ENCODE results near the gene IRAK4. TPM values are rescaled to one million over a fixed set of nuclear protein-coding genes. Genes with fewer than 3 reads are reported as not detected.

Gene IRAK4
- total and polyA plus RNA-seq, 2 donors (not counting 3 experiments of a cell fraction or from before 2014, with no cell fraction given): 10.8 to 13.1 TPM

GRCh38 chr12:43723134-43723533 is 35.6 kb upstream of the IRAK4 start:
- Histone ChIP-seq H3K36me3 (ENCODE audit: control insufficient read depth in 2 of 2, extremely low read depth in 1 of 2, insufficient read depth in 2 of 2, low read length in 2 of 2) (no peaks in the 10 kb centered on the region), H3K9me3 (replicated peaks; ENCODE audit: control insufficient read depth, insufficient read depth, low read length) (no peaks in the 10 kb centered on the region), H4K20me1 (replicated peaks; ENCODE audit: control insufficient read depth, extremely low read depth, insufficient read depth, low read length) (peaks cover 3% of the 10 kb centered on the region), H3K27ac (ENCODE audit: insufficient read depth, low read depth, low read length) (no peak overlapping the region), H2AFZ (ENCODE audit: low read depth, low read length) (no peak overlapping the region), H3K4me3 (replicated peaks in 1 of 3; ENCODE audit: insufficient read depth in 1 of 3, low read depth in 1 of 3, low read length in 3 of 3) (no peak overlapping the region), H3K27me3 (ENCODE audit: control insufficient read depth in 2 of 2, insufficient read depth in 2 of 2, low read length in 2 of 2) (no peaks in the 10 kb centered on the region), H3K4me1 (ENCODE audit: control insufficient read depth, extremely low read depth, insufficient read depth, low read length) (no peaks in the 10 kb centered on the region), H3K79me2 (ENCODE audit: control insufficient read depth, insufficient read depth, low read length) (no peaks in the 10 kb centered on the region), H3K4me2 (ENCODE audit: insufficient read depth, low read length) (no peak overlapping the region), H3K9ac (replicated peaks; ENCODE audit: extremely low read depth, insufficient read depth, low read length) (no peak overlapping the region), H3K9me1 (replicated peaks; ENCODE audit: control insufficient read depth, extremely low read depth, insufficient read depth, low read length) (no peaks in the 10 kb centered on the region)
- dilution Hi-C loops (cut with MboI; ENCODE audit: extremely low pct_ligation_motif_present, low sequenced_read_pairs): no loop called here
- POLR2A ChIA-PET: no interaction called here
- intact Hi-C loops (cut with micrococcal nuclease): loop anchor here (10.0 kb wide), 1 partner anchor 58 kb away; no protein-coding TSS in a partner anchor
- TF ChIP-seq CTCF (IDR thresholded peaks at IDR 0.05; ENCODE audit: extremely low read depth in 1 of 2, insufficient read depth in 1 of 2, low read depth in 1 of 2, low read length in 2 of 2) (no peak), EZH2 (IDR thresholded peaks at IDR 0.05; ENCODE audit: borderline replicate concordance, low read depth, low read length, severe bottlenecking) (no peak), POLR2AphosphoS5 (IDR thresholded peaks at IDR 0.05; ENCODE audit: insufficient read depth, low read depth, low read length) (no peak), GATA2 (IDR thresholded peaks at IDR 0.05; ENCODE audit: insufficient read depth, insufficient read length, low read depth, low read length) (no peak), JUN (IDR thresholded peaks at IDR 0.05; ENCODE audit: borderline replicate concordance, insufficient read depth, insufficient read length, low read depth) (no peak), FOS (IDR thresholded peaks at IDR 0.05; ENCODE audit: borderline replicate concordance, insufficient read depth, low read length) (no peak), MYC (IDR thresholded peaks at IDR 0.05; ENCODE audit: low read depth, low read length) (no peak), MAX (IDR thresholded peaks at IDR 0.05; ENCODE audit: insufficient read depth, insufficient read length) (no peak), POLR2A (IDR thresholded peaks at IDR 0.05; ENCODE audit: low read depth, low read length) (no peak)
- DNase-seq (ENCODE audit: low read depth, low spot score) (no peak), FAIRE-seq (no peak)
- CTCF ChIA-PET: interaction anchor here (1.0 kb wide), 1 partner anchor 9 kb away, joined by 4 read pairs; no protein-coding TSS in a partner anchor
- BruUV-seq (replicated peaks): no TSS peak
